ENCODE data around the gene REM2. TPM values are rescaled to one million over a fixed set of nuclear protein-coding genes. Genes with fewer than 3 reads are reported as not detected.
"Not testable (repeated sequence)": the region's sequence is repeated elsewhere in the genome, so short reads cannot be mapped to it uniquely, and the experiment has no call there.

REM2 gene
- total RNA-seq, 3 donors from 2014 or later (not counting 1 experiment from before 2014, with no cell fraction given): 4.0 to 8.1 (median 7.9) TPM

DNA sequence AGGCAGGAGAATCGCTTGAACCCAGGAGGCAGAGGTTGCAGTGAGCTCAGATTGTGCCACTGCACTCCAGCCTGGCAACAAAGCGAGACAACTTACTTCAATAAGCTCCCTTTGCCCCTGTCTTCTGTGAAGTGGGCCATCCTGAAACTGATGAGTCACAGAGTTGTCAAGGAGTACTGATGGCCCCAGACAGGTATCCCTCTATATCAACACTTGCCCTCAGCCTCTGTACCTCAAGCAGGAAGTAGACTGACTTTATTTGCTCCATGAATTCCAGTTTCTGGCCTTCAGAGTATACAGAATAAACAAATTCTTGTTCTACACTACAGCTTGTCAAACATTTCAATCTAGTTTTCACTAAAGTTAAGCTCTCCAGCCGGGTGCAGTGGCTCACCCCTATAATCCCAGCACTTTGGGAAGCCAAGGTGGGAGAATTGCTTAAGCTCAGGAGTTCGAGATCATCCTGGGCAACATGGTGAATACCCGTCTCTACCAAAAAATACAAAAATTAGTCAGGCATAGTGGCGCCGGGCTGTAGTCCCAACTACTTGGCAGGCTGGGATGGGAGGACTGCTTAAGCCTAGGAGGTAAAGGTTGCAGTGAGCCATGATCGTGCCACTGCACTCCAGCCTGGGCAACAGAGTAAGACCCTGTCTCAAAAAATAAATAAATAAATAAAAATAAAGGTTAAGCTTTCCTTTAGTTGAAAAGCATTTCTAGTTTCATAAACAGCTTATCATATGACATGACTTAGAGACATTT is 27.9 kb upstream of the REM2 start:
- H3K9me3 Mint-ChIP-seq: no peaks in the 10 kb centered on the region
- no peaks in the 10 kb centered on the region for H3K9me3 ChIP-seq (ENCODE audit: control insufficient read depth, insufficient read depth, low read length)
- H3K27ac Mint-ChIP-seq: no peak overlapping the region
- no peak overlapping the region for H3K4me3 ChIP-seq (ENCODE audit: low read length)
- no peaks in the 10 kb centered on the region for H3K36me3 ChIP-seq (ENCODE audit: control insufficient read depth, insufficient read depth, low read length)
- H3K27me3 ChIP-seq (ENCODE audit: control insufficient read depth, insufficient read depth, low read length): peaks cover 38% of the 10 kb centered on the region
- no peak overlapping the region for H3K4me3 Mint-ChIP-seq
- H3K36me3 Mint-ChIP-seq: no peaks in the 10 kb centered on the region
- intact Hi-C loops (cut with micrococcal nuclease): loop anchor here (10.0 kb wide), 2 partner anchors 380 to 540 kb away; no protein-coding TSS in a partner anchor
- H3K27me3 Mint-ChIP-seq (ENCODE audit: low read depth in 2 of 2): peaks cover 13 to 20% of the 10 kb centered on the region in 2 donors
- H3K4me1 Mint-ChIP-seq: peaks cover 11 to 16% of the 10 kb centered on the region in 2 donors
- peaks cover 30% of the 10 kb centered on the region for H3K4me1 ChIP-seq (ENCODE audit: control insufficient read depth, insufficient read depth, low read length)
- DNase-seq (no peak), ATAC-seq (no peak)
- 89% methylated on average over 7 of the region's 8 CpGs for WGBS (ENCODE audit: insufficient coverage)
- H3K27ac ChIP-seq (ENCODE audit: low read length): no peak overlapping the region
- TF ChIP-seq, protein P1, sequence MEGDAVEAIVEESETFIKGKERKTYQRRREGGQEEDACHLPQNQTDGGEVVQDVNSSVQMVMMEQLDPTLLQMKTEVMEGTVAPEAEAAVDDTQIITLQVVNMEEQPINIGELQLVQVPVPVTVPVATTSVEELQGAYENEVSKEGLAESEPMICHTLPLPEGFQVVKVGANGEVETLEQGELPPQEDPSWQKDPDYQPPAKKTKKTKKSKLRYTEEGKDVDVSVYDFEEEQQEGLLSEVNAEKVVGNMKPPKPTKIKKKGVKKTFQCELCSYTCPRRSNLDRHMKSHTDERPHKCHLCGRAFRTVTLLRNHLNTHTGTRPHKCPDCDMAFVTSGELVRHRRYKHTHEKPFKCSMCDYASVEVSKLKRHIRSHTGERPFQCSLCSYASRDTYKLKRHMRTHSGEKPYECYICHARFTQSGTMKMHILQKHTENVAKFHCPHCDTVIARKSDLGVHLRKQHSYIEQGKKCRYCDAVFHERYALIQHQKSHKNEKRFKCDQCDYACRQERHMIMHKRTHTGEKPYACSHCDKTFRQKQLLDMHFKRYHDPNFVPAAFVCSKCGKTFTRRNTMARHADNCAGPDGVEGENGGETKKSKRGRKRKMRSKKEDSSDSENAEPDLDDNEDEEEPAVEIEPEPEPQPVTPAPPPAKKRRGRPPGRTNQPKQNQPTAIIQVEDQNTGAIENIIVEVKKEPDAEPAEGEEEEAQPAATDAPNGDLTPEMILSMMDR (IDR thresholded peaks at IDR 0.05): no peak

DNA sequence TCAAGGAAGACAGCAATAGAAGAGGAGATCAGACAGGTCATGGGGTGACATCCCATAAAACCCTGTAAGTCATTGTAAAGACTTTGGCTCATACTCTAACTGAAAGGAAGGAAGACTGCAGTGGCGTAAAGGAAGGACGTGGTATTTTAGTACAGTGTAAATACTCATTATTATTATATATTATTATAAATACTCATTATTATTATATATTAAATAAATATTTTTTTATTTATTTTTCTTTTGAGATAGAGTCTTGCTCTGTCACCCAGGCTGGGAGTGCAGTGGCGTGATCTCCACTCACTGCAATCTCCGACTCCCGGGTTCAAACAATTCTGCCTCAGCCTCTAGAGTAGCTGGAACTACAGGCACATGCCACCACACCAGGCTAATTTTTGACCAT is 26.6 kb upstream of the REM2 start:
- no peaks in the 10 kb centered on the region for H3K36me3 ChIP-seq (ENCODE audit: control insufficient read depth, insufficient read depth, low read length)
- H3K4me3 ChIP-seq (ENCODE audit: low read length): no peak overlapping the region
- H3K27me3 Mint-ChIP-seq (ENCODE audit: low read depth in 2 of 2): peaks cover 17 to 26% of the 10 kb centered on the region in 2 donors
- DNase-seq (no peak), ATAC-seq (no peak)
- peaks cover 25% of the 10 kb centered on the region for H3K4me1 ChIP-seq (ENCODE audit: control insufficient read depth, insufficient read depth, low read length)
- TF ChIP-seq, protein P1 (IDR thresholded peaks at IDR 0.05): no peak
- H3K27ac Mint-ChIP-seq: no peak overlapping the region
- H3K27me3 ChIP-seq (ENCODE audit: control insufficient read depth, insufficient read depth, low read length): peaks cover 43% of the 10 kb centered on the region
- 95% methylated on average over 3 of the region's 5 CpGs for WGBS (ENCODE audit: insufficient coverage)
- H3K36me3 Mint-ChIP-seq: no peaks in the 10 kb centered on the region
- H3K9me3 Mint-ChIP-seq: no peaks in the 10 kb centered on the region
- H3K9me3 ChIP-seq (ENCODE audit: control insufficient read depth, insufficient read depth, low read length): no peaks in the 10 kb centered on the region
- H3K27ac ChIP-seq (ENCODE audit: low read length): no peak overlapping the region
- H3K4me1 Mint-ChIP-seq: peaks cover 11 to 16% of the 10 kb centered on the region in 2 donors
- intact Hi-C loops (cut with micrococcal nuclease): loop anchor here (10.0 kb wide), 2 partner anchors 382 to 542 kb away; no protein-coding TSS in a partner anchor
- no peak overlapping the region for H3K4me3 Mint-ChIP-seq

DNA sequence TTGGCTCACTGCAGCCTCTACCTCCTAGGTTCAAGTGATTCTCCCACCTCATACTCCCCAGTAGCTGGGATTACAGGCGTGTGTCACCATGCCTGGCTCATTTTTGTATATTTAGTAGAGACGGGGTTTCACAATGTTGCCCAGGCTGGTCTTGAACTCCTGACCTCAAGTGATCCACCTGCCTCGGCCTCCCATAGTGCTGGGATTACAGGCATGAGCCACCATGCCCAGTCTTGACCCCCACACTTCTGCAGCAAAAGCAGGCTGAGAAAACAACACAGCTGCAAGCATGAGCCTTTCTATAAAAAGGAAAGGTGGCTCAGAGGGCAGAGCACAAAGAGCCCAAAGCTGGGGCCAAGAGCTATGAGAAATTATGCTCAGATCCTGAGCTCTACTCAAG is 22.6 kb upstream of the REM2 start:
- H3K4me1 ChIP-seq (ENCODE audit: control insufficient read depth, insufficient read depth, low read length): peaks cover 11% of the 10 kb centered on the region
- H3K27ac ChIP-seq (ENCODE audit: low read length); DNase-seq; H3K27ac Mint-ChIP-seq; H3K9me3 Mint-ChIP-seq; H3K9me3 ChIP-seq (ENCODE audit: control insufficient read depth, insufficient read depth, low read length); H3K36me3 ChIP-seq (ENCODE audit: control insufficient read depth, insufficient read depth, low read length); H3K4me3 ChIP-seq (ENCODE audit: low read length); ATAC-seq; intact Hi-C loops (cut with micrococcal nuclease); H3K36me3 Mint-ChIP-seq; H3K4me3 Mint-ChIP-seq: not testable (repeated sequence)
- WGBS (ENCODE audit: insufficient coverage): 76% methylated on average over 3 of the region's 3 CpGs
- H3K27me3 ChIP-seq (ENCODE audit: control insufficient read depth, insufficient read depth, low read length): peaks cover 38% of the 10 kb centered on the region
- peaks cover 8 to 11% of the 10 kb centered on the region in 2 donors for H3K4me1 Mint-ChIP-seq
- peaks cover 32 to 39% of the 10 kb centered on the region in 2 donors for H3K27me3 Mint-ChIP-seq (ENCODE audit: low read depth in 2 of 2)

DNA sequence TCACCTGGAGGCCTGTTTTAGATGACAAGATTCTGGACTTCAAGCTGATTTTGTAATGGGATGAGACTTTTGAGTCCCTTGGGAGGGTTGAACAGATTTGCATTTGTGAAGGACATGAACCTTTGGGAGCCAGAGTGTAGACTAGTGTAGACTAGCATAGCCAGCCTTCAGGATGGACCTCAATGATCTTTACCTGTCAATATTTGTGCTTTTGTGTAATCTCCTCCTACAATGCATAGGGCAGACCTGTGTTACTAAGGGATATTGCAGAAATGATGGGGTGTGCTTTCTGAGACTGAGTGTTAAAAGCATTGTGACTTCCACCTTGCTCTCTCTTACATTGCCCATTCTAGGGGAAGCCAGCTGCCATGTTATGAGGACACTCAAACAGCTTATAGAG is 21.4 kb upstream of the REM2 start:
- no peaks in the 10 kb centered on the region for H3K9me3 ChIP-seq (ENCODE audit: control insufficient read depth, insufficient read depth, low read length)
- Mint-ChIP-seq H3K36me3 (no peaks in the 10 kb centered on the region), H3K4me3 (no peak overlapping the region), H3K27me3 (ENCODE audit: low read depth in 2 of 2) (peaks cover 22 to 31% of the 10 kb centered on the region in 2 donors), H3K9me3 (no peaks in the 10 kb centered on the region), H3K4me1 (peaks cover 8 to 11% of the 10 kb centered on the region in 2 donors), H3K27ac (no peak overlapping the region)
- TF ChIP-seq, protein P1 (IDR thresholded peaks at IDR 0.05): no peak
- intact Hi-C loops (cut with micrococcal nuclease): no loop called here
- no peak overlapping the region for H3K27ac ChIP-seq (ENCODE audit: low read length)
- no peak for DNase-seq
- no peaks in the 10 kb centered on the region for H3K36me3 ChIP-seq (ENCODE audit: control insufficient read depth, insufficient read depth, low read length)
- H3K4me3 ChIP-seq (ENCODE audit: low read length): no peak overlapping the region
- no peak for ATAC-seq
- H3K4me1 ChIP-seq (ENCODE audit: control insufficient read depth, insufficient read depth, low read length): peaks cover 11% of the 10 kb centered on the region
- peaks cover 28% of the 10 kb centered on the region for H3K27me3 ChIP-seq (ENCODE audit: control insufficient read depth, insufficient read depth, low read length)
